Gastrocnemius medialis (tissue), 4 donors: ENCODE measurements around the gene ABCC3. TPM values are rescaled to one million over a fixed set of nuclear protein-coding genes. Genes with fewer than 3 reads are reported as not detected.

ENCODE experiments used
- ATAC-seq, 2 donors: fragments of 150-250 bp; one replicate each; pipeline ENCODE4 v1.9.1; 2016
- DNase-seq, 2 donors: peaks; one replicate each; pipeline ENCODE4 v3.0.0-alpha.2; 2019
- H3K27ac ChIP-seq, 4 donors: fragments of 200-600 bp; sonication (generic); 1 replicate in 1 of 4; 2 replicates in 3 of 4; pipeline ENCODE4 v1.5.1; 2016 to 2018; ENCODE audit warnings: mild to moderate bottlenecking in 2 of 4, moderate library complexity in 1 of 4
- H3K27me3 ChIP-seq, 3 donors: fragments of 200-600 bp; sonication (generic) in 2 of 3; 1 replicate in 1 of 3; 2 replicates in 2 of 3; pipeline versions ENCODE4 v1.5.1 to v1.6.0; 2016 to 2019; ENCODE audit warnings: mild to moderate bottlenecking in 1 of 3, moderate library complexity in 1 of 3
- H3K36me3 ChIP-seq, 2 donors: fragments of 200-600 bp; sonication (generic) in 1 of 2; one replicate each; pipeline ENCODE4 v1.5.1; 2017 to 2018
- H3K4me1 ChIP-seq, 2 donors: fragments of 200-600 bp; sonication (generic) in 1 of 2; one replicate each; pipeline ENCODE4 v1.5.1; 2016 to 2017; ENCODE audit warnings: mild to moderate bottlenecking in 2 of 2
- H3K4me3 ChIP-seq, 4 donors: fragments of 200-600 bp; sonication (generic) in 3 of 4; 1 replicate in 1 of 4; 2 replicates in 3 of 4; pipeline ENCODE4 v1.5.1; 2016 to 2019; ENCODE audit warnings: mild to moderate bottlenecking in 2 of 4
- H3K9me3 ChIP-seq, 3 donors: fragments of 200-600 bp; sonication (generic) in 2 of 3; 1 replicate in 1 of 3; 2 replicates in 2 of 3; pipeline ENCODE4 v1.5.1; 2016 to 2019
- POLR2A ChIP-seq, 2 donors: fragments of 450-650 bp; IDR thresholded peaks; one replicate each; pipeline ENCODE4 v1.6.1; 2017; ENCODE audit warnings: antibody characterized with exemption in 2 of 2, mild to moderate bottlenecking in 2 of 2, moderate library complexity in 2 of 2
- in situ Hi-C, 4 donors: fragments of 200-750 bp; cut with MboI; loops; one replicate each; pipeline versions ENCODE4 v1.15.0 to v1.8.0; 2017; ENCODE audit warnings: low sequenced_read_pairs in 4 of 4
- intact Hi-C: fragments of 100-400 bp; cut with DNase I; formaldehyde crosslinking; loops from one replicate; pipeline ENCODE4 v1.15.1; 2023; ENCODE audit warnings: low total_unique reads
- total RNA-seq, 4 donors: library from RNA; depleted of rRNA; stranded (reverse); fragments of >200 nt; gene quantifications; one replicate each; pipeline versions ENCODE4 v1.1.0 to v1.2.3, GENCODE V29; 2016
- TF ChIP-seq, protein P1 (sequence below), 5 experiments: fragments of 450-650 bp in 3 of 5; fragments of 200-600 bp in 2 of 5; sonication (generic) in 2 of 5; IDR thresholded peaks in 4 of 5; conservative IDR thresholded peaks in 1 of 5; 1 replicate in 4 of 5; 2 replicates in 1 of 5; pipeline ENCODE4 v1.5.1; 2016 to 2019; ENCODE audit warnings: antibody characterized with exemption in 5 of 5, mild to moderate bottlenecking in 3 of 5, moderate library complexity in 3 of 5

Gene ABCC3
- total RNA-seq, 4 donors from 2014 or later: 0.51 to 1.3 (median 0.76) TPM

DNA sequence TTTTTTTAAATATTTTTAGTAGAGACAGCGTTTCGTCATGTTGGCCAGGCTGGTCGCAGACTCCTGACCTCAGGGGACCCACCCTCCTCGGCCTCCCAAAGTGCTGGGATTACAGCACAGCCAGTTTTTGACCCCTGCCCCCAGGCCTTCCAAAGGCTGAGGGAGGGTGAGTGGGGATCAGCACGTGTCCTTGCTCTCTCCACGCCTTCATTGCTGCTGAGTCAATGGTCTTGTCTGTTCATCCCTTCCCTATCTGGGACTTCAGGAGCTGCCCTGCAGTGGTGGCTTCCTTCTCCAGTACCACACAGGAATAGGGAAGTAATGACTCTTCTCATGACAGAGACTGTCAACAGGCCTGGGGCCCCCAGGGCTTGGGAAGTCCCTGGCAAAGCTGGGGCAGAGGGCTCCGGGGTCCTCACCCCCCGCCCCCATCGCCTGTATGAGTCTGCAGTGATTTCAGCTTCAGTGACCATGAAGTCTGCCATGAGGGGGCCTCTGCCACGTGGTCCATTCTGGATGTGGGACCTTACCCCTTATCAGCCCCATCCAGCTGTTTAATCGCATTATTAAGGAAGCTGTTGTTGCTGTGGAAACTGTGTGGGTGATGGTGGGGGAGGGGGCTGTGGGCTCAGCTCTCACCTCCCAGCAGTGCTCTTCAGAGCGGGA is 6.1 kb downstream of the ABCC3 start:
- no peaks in the 10 kb centered on the region for H3K36me3 ChIP-seq
- peaks cover 2 to 13% (median 11%) of the 10 kb centered on the region in 3 donors for H3K27me3 ChIP-seq
- TF ChIP-seq, protein P1, sequence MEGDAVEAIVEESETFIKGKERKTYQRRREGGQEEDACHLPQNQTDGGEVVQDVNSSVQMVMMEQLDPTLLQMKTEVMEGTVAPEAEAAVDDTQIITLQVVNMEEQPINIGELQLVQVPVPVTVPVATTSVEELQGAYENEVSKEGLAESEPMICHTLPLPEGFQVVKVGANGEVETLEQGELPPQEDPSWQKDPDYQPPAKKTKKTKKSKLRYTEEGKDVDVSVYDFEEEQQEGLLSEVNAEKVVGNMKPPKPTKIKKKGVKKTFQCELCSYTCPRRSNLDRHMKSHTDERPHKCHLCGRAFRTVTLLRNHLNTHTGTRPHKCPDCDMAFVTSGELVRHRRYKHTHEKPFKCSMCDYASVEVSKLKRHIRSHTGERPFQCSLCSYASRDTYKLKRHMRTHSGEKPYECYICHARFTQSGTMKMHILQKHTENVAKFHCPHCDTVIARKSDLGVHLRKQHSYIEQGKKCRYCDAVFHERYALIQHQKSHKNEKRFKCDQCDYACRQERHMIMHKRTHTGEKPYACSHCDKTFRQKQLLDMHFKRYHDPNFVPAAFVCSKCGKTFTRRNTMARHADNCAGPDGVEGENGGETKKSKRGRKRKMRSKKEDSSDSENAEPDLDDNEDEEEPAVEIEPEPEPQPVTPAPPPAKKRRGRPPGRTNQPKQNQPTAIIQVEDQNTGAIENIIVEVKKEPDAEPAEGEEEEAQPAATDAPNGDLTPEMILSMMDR (IDR thresholded peaks at IDR 0.05 in 4 of 5, conservative IDR thresholded peaks at IDR 0.05 in 1 of 5): no peak
- no peak for TF ChIP-seq POLR2A (IDR thresholded peaks at IDR 0.05)
- H3K27ac ChIP-seq: no peak overlapping the region
- DNase-seq (peak in 1 of 2 donors; percentile 26), ATAC-seq (peak; percentile 35 to 45)
- intact Hi-C loops (no loop called here), in situ Hi-C loops (loop anchor here in 1 of 4 donors (25.0 kb wide), 1 partner anchor 104 kb away; the partner anchor contains the start of genes EPN3 and SPATA20)
- peaks cover 0 to 5% of the 10 kb centered on the region in 2 donors for H3K4me1 ChIP-seq
- H3K9me3 ChIP-seq: no peaks in the 10 kb centered on the region
- H3K4me3 ChIP-seq: no peak overlapping the region

DNA sequence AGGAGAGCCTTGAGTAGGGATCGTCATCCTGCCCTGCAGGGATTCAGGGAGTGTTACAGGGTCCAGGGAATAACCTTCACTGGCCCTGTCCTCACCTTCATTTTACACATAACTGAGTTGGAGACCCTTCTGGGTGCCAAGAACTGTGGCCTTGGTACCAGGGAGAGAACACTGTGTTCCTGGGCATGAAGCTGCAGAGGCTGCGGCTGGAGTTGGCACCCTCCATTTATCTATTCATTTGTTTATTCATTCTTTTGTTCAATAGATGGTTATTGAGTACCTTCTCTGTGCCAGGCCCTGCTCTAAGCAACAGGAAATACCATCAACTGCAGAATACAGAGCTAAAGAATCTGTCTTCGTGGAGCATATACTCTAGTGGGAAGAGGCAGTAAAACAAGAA is 6.7 kb downstream of the ABCC3 start:
- Histone ChIP-seq H3K4me3 (no peak overlapping the region), H3K36me3 (no peaks in the 10 kb centered on the region), H3K27ac (no peak overlapping the region), H3K4me1 (peaks cover 0 to 5% of the 10 kb centered on the region in 2 donors), H3K27me3 (peaks cover 0 to 7% (median 5%) of the 10 kb centered on the region in 3 donors), H3K9me3 (no peaks in the 10 kb centered on the region)
- DNase-seq (no peak), ATAC-seq (no peak)
- in situ Hi-C loops (loop anchor here in 1 of 4 donors (25.0 kb wide), 1 partner anchor 104 kb away; the partner anchor contains the start of genes EPN3 and SPATA20), intact Hi-C loops (no loop called here)
- no peak for TF ChIP-seq POLR2A (IDR thresholded peaks at IDR 0.05)
- TF ChIP-seq, protein P1 (IDR thresholded peaks at IDR 0.05 in 4 of 5, conservative IDR thresholded peaks at IDR 0.05 in 1 of 5): no peak

DNA sequence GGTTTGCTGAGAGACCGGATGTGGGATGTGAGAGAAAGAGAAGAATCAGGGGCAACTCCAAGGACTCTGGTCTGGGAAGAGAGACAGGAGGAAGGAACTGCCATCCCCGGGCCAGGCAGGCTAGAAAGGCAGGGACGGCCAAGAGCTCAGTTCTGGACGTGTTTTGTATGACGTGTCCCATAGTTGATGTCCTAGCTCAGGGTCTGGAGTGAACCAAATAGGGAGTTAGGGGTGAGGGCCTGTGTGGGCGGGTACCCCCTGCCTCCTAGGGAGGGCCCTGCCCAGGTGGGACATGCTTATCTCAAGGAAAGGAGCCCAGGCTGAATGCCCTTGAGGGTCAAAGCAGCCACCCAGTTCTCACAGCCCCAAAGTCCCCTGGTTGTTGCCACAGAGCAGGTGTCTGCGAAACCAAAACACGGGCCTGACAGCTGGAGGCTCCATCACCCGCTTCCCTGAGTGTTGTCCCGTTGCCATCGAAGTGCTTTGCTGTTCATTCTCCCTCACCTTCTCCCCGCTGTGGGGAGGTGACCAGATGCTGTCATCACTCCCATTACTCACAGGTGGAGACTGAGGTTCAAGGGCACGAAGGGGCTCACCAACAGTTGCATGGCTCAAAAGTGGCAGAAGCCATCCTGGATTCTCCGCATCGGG is 7.5 kb downstream of the ABCC3 start:
- in situ Hi-C loops (loop anchor here in 1 of 4 donors (25.0 kb wide), 1 partner anchor 105 kb away; the partner anchor contains the start of genes EPN3 and SPATA20), intact Hi-C loops (no loop called here)
- Histone ChIP-seq H3K27ac (no peak overlapping the region), H3K9me3 (no peaks in the 10 kb centered on the region), H3K36me3 (no peaks in the 10 kb centered on the region), H3K4me3 (no peak overlapping the region), H3K4me1 (peaks cover 0 to 5% of the 10 kb centered on the region in 2 donors), H3K27me3 (no peaks in the 10 kb centered on the region)
- TF ChIP-seq, protein P1 (IDR thresholded peaks at IDR 0.05 in 4 of 5, conservative IDR thresholded peaks at IDR 0.05 in 1 of 5): no peak
- no peak for TF ChIP-seq POLR2A (IDR thresholded peaks at IDR 0.05)
- DNase-seq: no peak
- no peak for ATAC-seq

DNA sequence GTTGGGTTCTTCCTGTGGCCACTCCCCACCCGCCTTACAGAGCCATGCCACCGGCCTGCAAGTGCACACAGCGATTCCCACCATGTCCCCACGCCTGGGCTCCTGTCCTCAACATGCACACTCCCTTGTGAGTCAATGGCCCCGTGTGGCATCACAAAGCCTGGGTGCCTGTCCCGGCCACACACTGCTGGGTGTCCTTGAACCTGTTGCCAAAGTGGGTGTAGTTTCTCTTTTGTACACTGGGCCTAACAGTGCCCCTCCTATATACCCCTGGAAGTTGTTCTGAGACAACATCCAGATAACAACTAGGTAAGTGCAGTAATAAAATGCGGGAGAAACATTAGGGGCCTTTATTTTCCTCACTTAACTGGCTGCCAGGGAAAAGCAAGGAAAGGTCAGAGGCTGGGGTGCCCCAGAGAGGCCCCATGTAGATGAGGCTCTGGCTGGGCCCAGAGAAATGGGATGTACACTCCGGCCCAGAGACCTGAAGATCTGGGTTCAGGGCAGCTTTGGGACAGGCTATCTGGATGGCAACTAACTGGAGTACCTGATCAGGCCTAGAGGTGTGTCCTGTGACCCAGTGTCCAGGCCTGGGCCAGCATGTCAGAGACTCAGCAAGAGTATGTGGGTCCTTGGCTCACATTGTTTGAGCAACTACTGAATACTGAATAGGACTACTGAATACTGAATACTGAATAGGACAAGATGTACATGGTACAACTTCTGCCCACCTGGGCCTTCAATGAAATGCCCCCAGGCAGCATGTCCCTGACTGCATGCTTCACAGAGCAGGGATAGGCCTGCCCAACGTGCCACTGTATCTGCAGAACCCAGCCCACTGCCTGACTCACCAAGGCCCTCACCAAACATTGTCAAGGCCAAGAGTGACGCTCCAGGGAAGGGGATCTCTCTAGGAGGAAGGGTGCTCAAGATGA is 8.3 kb downstream of the ABCC3 start:
- no peak for DNase-seq
- intact Hi-C loops (no loop called here), in situ Hi-C loops (loop anchor here in 1 of 4 donors (25.0 kb wide), 1 partner anchor 106 kb away; the partner anchor contains the start of genes EPN3 and SPATA20)
- Histone ChIP-seq H3K27me3 (no peaks in the 10 kb centered on the region), H3K27ac (no peak overlapping the region), H3K4me1 (peaks cover 0 to 5% of the 10 kb centered on the region in 2 donors), H3K9me3 (no peaks in the 10 kb centered on the region), H3K36me3 (no peaks in the 10 kb centered on the region), H3K4me3 (no peak overlapping the region)
- ATAC-seq: no peak
- TF ChIP-seq, protein P1 (IDR thresholded peaks at IDR 0.05 in 4 of 5, conservative IDR thresholded peaks at IDR 0.05 in 1 of 5): no peak
- no peak for TF ChIP-seq POLR2A (IDR thresholded peaks at IDR 0.05)
